HCT116 (cell line): ENCODE measurements around the gene OR10V1. TPM values are rescaled to one million over a fixed set of nuclear protein-coding genes. Genes with fewer than 3 reads are reported as not detected.

Experiments used
- ATAC-seq: fragments of 200-7000 bp; cut with Tn5 transposase; 2 replicates; pipeline ENCODE4 v1.9.1; 2020; ENCODE audit warnings: mild to moderate bottlenecking, moderate library complexity
- BruUV-seq: library from RNA; stranded (reverse); fragments of 400-500 nt; replicated peaks from 2 replicates; lab custom pipeline; 2021; lab: Mats Ljungman, UMichigan
- CTCF ChIA-PET: fragments of 300-600 bp; sonication (Branson Sonifier 250); formaldehyde crosslinking; loops from one replicate; lab custom pipeline; 2021; ENCODE audit warnings: antibody characterized with exemption; lab: Charles Lee
- POLR2A ChIA-PET: fragments of 300-600, 350-600 bp; sonication (Branson Sonifier 250); formaldehyde crosslinking; loops from one replicate; lab custom pipeline; 2021; ENCODE audit warnings: antibody characterized with exemption; lab: Charles Lee
- RAD21 ChIA-PET, 2 experiments: fragments of 300-600 bp; sonication (Branson Sonifier 250); formaldehyde crosslinking; loops; one replicate each; lab custom pipeline; 2023; ENCODE audit warnings: low total read pairs in 2 of 2; ENCODE audit not compliant: uncharacterized antibody in 2 of 2, unreplicated experiment in 2 of 2, low non-redundant PET in 1 of 2; lab: Charles Lee
- DNase-seq: peaks from one replicate; pipeline ENCODE4 v3.0.0-alpha.2; 2010; ENCODE audit warnings: low read depth, low spot score
- H2AFZ ChIP-seq: fragments of 200-600 bp; shearing (Covaris generic), sonication (generic); 2 replicates; pipeline ENCODE4 v1.6.1; 2017; ENCODE audit warnings: low read depth, mixed run types, mixed read lengths, antibody characterized with exemption, low read length; ENCODE audit not compliant: poor library complexity, severe bottlenecking
- H3K27ac ChIP-seq: 2 replicates; pipeline ENCODE4 v1.5.1; 2012; ENCODE audit warnings: low read depth, low read length
- H3K27me3 ChIP-seq: fragments of 200-600 bp; sonication (generic); 2 replicates; pipeline ENCODE4 v1.6.1; 2016; ENCODE audit warnings: mixed run types, low read length, mixed read lengths; ENCODE audit not compliant: insufficient read depth
- H3K36me3 ChIP-seq, 2 experiments: fragments of 200-500 bp in 1 of 2; fragments of 200-600 bp in 1 of 2; sonication (Bioruptor generic) in 1 of 2; sonication (generic) in 1 of 2; 2 replicates each; pipeline versions ENCODE4 v1.5.1 to v1.6.1; 2014 to 2016; ENCODE audit warnings: low read length in 2 of 2, inconsistent platforms in 1 of 2, mixed read lengths in 1 of 2, mixed run types in 1 of 2; ENCODE audit not compliant: insufficient read depth in 2 of 2, control insufficient read depth in 1 of 2
- H3K4me1 ChIP-seq, 2 experiments: fragments of 200-600 bp in 1 of 2; sonication (generic) in 1 of 2; 2 replicates each; pipeline versions ENCODE4 v1.5.1 to v1.6.1; 2012 to 2017; ENCODE audit warnings: low read length in 2 of 2, inconsistent platforms in 1 of 2, mild to moderate bottlenecking in 1 of 2, mixed read lengths in 1 of 2, mixed run types in 1 of 2, moderate library complexity in 1 of 2; ENCODE audit not compliant: insufficient read depth in 2 of 2, control insufficient read depth in 1 of 2
- H3K4me2 ChIP-seq: fragments of 200-600 bp; sonication (generic); 2 replicates; pipeline ENCODE4 v1.6.1; 2017; ENCODE audit warnings: mixed run types, low read length, mixed read lengths
- H3K4me3 ChIP-seq, 2 experiments: fragments of 200-600 bp in 1 of 2; sonication (generic) in 1 of 2; replicated peaks in 1 of 2; 2 replicates each; pipeline ENCODE4 v1.5.1; 2011 to 2016; ENCODE audit warnings: low read length in 2 of 2, control low read depth in 1 of 2, low read depth in 1 of 2, mild to moderate bottlenecking in 1 of 2, mixed read lengths in 1 of 2, mixed run types in 1 of 2
- H3K79me2 ChIP-seq: fragments of 200-600 bp; sonication (generic); 2 replicates; pipeline ENCODE4 v1.6.1; 2017; ENCODE audit warnings: mild to moderate bottlenecking, mixed run types, low read length, moderate library complexity, mixed read lengths; ENCODE audit not compliant: insufficient read depth
- H3K9ac ChIP-seq: fragments of 200-600 bp; sonication (generic); 2 replicates; pipeline ENCODE4 v1.6.1; 2016; ENCODE audit warnings: low read length, mixed read lengths
- H3K9me2 ChIP-seq: fragments of 200-600 bp; sonication (generic), shearing (Covaris generic); 2 replicates; pipeline ENCODE4 v1.6.1; 2017; ENCODE audit warnings: mixed run types, mild to moderate bottlenecking, moderate library complexity; ENCODE audit not compliant: insufficient read depth
- H3K9me3 ChIP-seq, 2 experiments: fragments of 200-500 bp in 1 of 2; fragments of 200-600 bp in 1 of 2; sonication (Bioruptor generic) in 1 of 2; sonication (generic) in 1 of 2; 2 replicates each; pipeline ENCODE4 v1.6.1; 2014 to 2017; ENCODE audit warnings: low read length in 2 of 2, mixed read lengths in 2 of 2, inconsistent platforms in 1 of 2, low read depth in 1 of 2, mild to moderate bottlenecking in 1 of 2, mixed run types in 1 of 2, moderate library complexity in 1 of 2; ENCODE audit not compliant: control insufficient read depth in 1 of 2, insufficient read depth in 1 of 2
- H4K20me1 ChIP-seq: fragments of 200-600 bp; sonication (generic), shearing (Covaris generic); 2 replicates; pipeline ENCODE4 v1.6.1; 2017; ENCODE audit warnings: mixed run types, mild to moderate bottlenecking, moderate library complexity; ENCODE audit not compliant: insufficient read depth
- CBX3 ChIP-seq: IDR thresholded peaks from 2 replicates; pipeline ENCODE4 v1.6.1; 2012; ENCODE audit warnings: low read depth
- CEBPB ChIP-seq: IDR thresholded peaks from 2 replicates; pipeline ENCODE4 v1.6.1; 2012; ENCODE audit warnings: low read depth
- EGR1 ChIP-seq: IDR thresholded peaks from 2 replicates; pipeline ENCODE4 v1.6.1; 2012; ENCODE audit warnings: low read depth
- ELF1 ChIP-seq: IDR thresholded peaks from 2 replicates; pipeline ENCODE4 v1.6.1; 2012; ENCODE audit warnings: low read depth, borderline replicate concordance
- EZH2 ChIP-seq: fragments of 200-600 bp; sonication (generic); IDR thresholded peaks from 2 replicates; pipeline ENCODE4 v1.6.1; 2017; ENCODE audit warnings: antibody characterized with exemption, mixed run types
- EZH2phosphoT487 ChIP-seq: fragments of 200-600 bp; IDR thresholded peaks from 2 replicates; pipeline ENCODE4 v1.6.1; 2018; ENCODE audit warnings: antibody characterized with exemption, borderline replicate concordance
- JUND ChIP-seq: IDR thresholded peaks from 2 replicates; pipeline ENCODE4 v1.6.1; 2012
- MAX ChIP-seq: IDR thresholded peaks from 2 replicates; pipeline ENCODE4 v1.6.1; 2012
- POLR2A ChIP-seq: IDR thresholded peaks from 2 replicates; pipeline ENCODE4 v1.7.0; 2011; ENCODE audit warnings: borderline replicate concordance; ENCODE audit not compliant: insufficient read depth, insufficient read length; ENCODE audit errors: extremely low read depth
- POLR2AphosphoS5 ChIP-seq: IDR thresholded peaks from 2 replicates; pipeline ENCODE4 v1.6.1; 2011; ENCODE audit warnings: mild to moderate bottlenecking, low read depth, low read length, moderate library complexity
- RAD21 ChIP-seq: IDR thresholded peaks from 2 replicates; pipeline ENCODE4 v1.6.1; 2012; ENCODE audit warnings: low read depth, mild to moderate bottlenecking
- REST ChIP-seq: IDR thresholded peaks from 2 replicates; pipeline ENCODE4 v1.6.1; 2012; ENCODE audit warnings: low read depth
- SP1 ChIP-seq: IDR thresholded peaks from 2 replicates; pipeline ENCODE4 v1.6.1; 2012; ENCODE audit warnings: low read depth
- SRF ChIP-seq: IDR thresholded peaks from 2 replicates; pipeline ENCODE4 v1.6.1; 2012; ENCODE audit warnings: low read depth
- TCF7L2 ChIP-seq: IDR thresholded peaks from 2 replicates; pipeline ENCODE4 v1.7.0; 2011; ENCODE audit warnings: borderline replicate concordance, inconsistent platforms; ENCODE audit not compliant: insufficient read depth, insufficient read length; ENCODE audit errors: extremely low read depth
- YY1 ChIP-seq: IDR thresholded peaks from 2 replicates; pipeline ENCODE4 v1.6.1; 2011; ENCODE audit warnings: low read length, low read depth, moderate library complexity, mild to moderate bottlenecking; ENCODE audit not compliant: insufficient replicate concordance; ENCODE audit errors: extremely low read depth
- ZBTB33 ChIP-seq: IDR thresholded peaks from 2 replicates; pipeline ENCODE4 v1.6.1; 2011; ENCODE audit warnings: mild to moderate bottlenecking, low read length, moderate library complexity; ENCODE audit not compliant: insufficient replicate concordance; ENCODE audit errors: extremely low read depth
- ZFX ChIP-seq: fragments of 450-650 bp; IDR thresholded peaks from 2 replicates; pipeline ENCODE4 v1.6.1; 2017
- ZNF274 ChIP-seq: fragments of 200-500 bp; sonication (Bioruptor generic); IDR thresholded peaks from 2 replicates; pipeline ENCODE4 v1.6.1; 2014; ENCODE audit warnings: mild to moderate bottlenecking, low read depth, low read length, inconsistent platforms
- intact Hi-C: fragments of 100-400 bp; cut with micrococcal nuclease; formaldehyde crosslinking; loops from 2 replicates; pipeline ENCODE4 v1.10.0; 2022
- total RNA-seq: library from RNA; stranded (reverse); gene quantifications from one replicate; pipeline ENCODE4 v1.2.1, GENCODE V29; 2021; ENCODE audit not compliant: unreplicated experiment

Gene OR10V1
- total RNA-seq, 1 experiment from 2014 or later = not detected

GRCh38 chr11:59729834-59730233 lies 16.2 kb upstream of the OR10V1 start:
- H3K27me3 ChIP-seq = no peaks in the 10 kb centered on the region
- no peak overlapping the region for H2AFZ ChIP-seq
- no TSS peak for BruUV-seq
- POLR2A ChIA-PET = no interaction called here
- RAD21 ChIA-PET = no interaction called here
- no peaks in the 10 kb centered on the region for H3K9me3 ChIP-seq
- no peaks in the 10 kb centered on the region for H3K79me2 ChIP-seq
- H3K9ac ChIP-seq = no peak overlapping the region
- H3K9me2 ChIP-seq = no peaks in the 10 kb centered on the region
- no peak overlapping the region for H3K27ac ChIP-seq
- no peak overlapping the region for H3K4me2 ChIP-seq
- intact Hi-C loops = no loop called here
- CTCF ChIA-PET = no interaction called here
- TF ChIP-seq REST = no peak
- TF ChIP-seq CEBPB = no peak
- no peak for TF ChIP-seq MAX
- TF ChIP-seq YY1 = no peak
- no peak for TF ChIP-seq ZNF274
- TF ChIP-seq ZBTB33 = no peak
- no peak for TF ChIP-seq RAD21
- no peak for TF ChIP-seq CBX3
- TF ChIP-seq ZFX = no peak
- no peak for TF ChIP-seq SP1
- no peak for TF ChIP-seq JUND
- TF ChIP-seq EGR1 = no peak
- TF ChIP-seq SRF = no peak
- TF ChIP-seq TCF7L2 = no peak
- no peak for TF ChIP-seq EZH2phosphoT487
- TF ChIP-seq POLR2AphosphoS5 = no peak
- TF ChIP-seq ELF1 = no peak
- TF ChIP-seq EZH2 = no peak
- no peak for TF ChIP-seq POLR2A
- H3K4me1 ChIP-seq = peaks cover 0 to 8% of the 10 kb centered on the region in 2 experiments; a peak in 2 of 4 replicates
- no peak for DNase-seq
- H3K36me3 ChIP-seq = no peaks in the 10 kb centered on the region
- H3K4me3 ChIP-seq = no peak overlapping the region
- ATAC-seq = no peak
- H4K20me1 ChIP-seq = no peaks in the 10 kb centered on the region
